HG03175 (cell line): ENCODE data around the gene ENPP5.

ENCODE experiments used
- ATAC-seq: cut with Tn5 transposase; IDR thresholded peaks from one replicate; pipeline ENCODE4 v1.9.1; 2021; ENCODE audit warnings: mild to moderate bottlenecking, moderate library complexity; ENCODE audit not compliant: unreplicated experiment

The ENPP5 gene

GRCh38 chr6:46170357-46171289 lies at the start of gene ENPP5:
Gene ENPP5 (minus strand): TSS chr6:46170980. CDS start chr6:46168262, 2,718 bp downstream.
- peak; percentile 86 for ATAC-seq

- no peak for ATAC-seq
Measured at GRCh38 chr6:46219661-46220060, 48.9 kb upstream of the ENPP5 start.

GRCh38 chr6:46218457-46218856 lies 47.7 kb upstream of the ENPP5 start:
- ATAC-seq, result no peak

- ATAC-seq, result peak; percentile 65
Measured at GRCh38 chr6:46217671-46218131, 46.9 kb upstream of the ENPP5 start.

- ATAC-seq, result no peak
Measured at GRCh38 chr6:46216879-46217278, 46.1 kb upstream of the ENPP5 start.

GRCh38 chr6:46215777-46216176 lies 45.0 kb upstream of the ENPP5 start:
- no peak for ATAC-seq

GRCh38 chr6:46215213-46215612 lies 44.4 kb upstream of the ENPP5 start:
- ATAC-seq, result no peak

GRCh38 chr6:46211917-46212316 lies 41.1 kb upstream of the ENPP5 start:
- ATAC-seq, result no peak

GRCh38 chr6:46210294-46210693 lies 39.5 kb upstream of the ENPP5 start:
- ATAC-seq, result no peak

- ATAC-seq, result no peak
Measured at GRCh38 chr6:46208303-46208702, 37.5 kb upstream of the ENPP5 start.

GRCh38 chr6:46207174-46207573 lies 36.4 kb upstream of the ENPP5 start:
- no peak for ATAC-seq

GRCh38 chr6:46204880-46205650 lies 34.3 kb upstream of the ENPP5 start:
- ATAC-seq, result no peak

GRCh38 chr6:46203391-46204177 lies 32.8 kb upstream of the ENPP5 start:
- no peak for ATAC-seq

GRCh38 chr6:46201702-46202101 lies 30.9 kb upstream of the ENPP5 start:
- ATAC-seq, result no peak

- ATAC-seq, result no peak
Measured at GRCh38 chr6:46199387-46199786, 28.6 kb upstream of the ENPP5 start.

- no peak for ATAC-seq
Measured at GRCh38 chr6:46191961-46192360, 21.2 kb upstream of the ENPP5 start.

- no peak for ATAC-seq
Measured at GRCh38 chr6:46190889-46191288, 20.1 kb upstream of the ENPP5 start.

- no peak for ATAC-seq
Measured at GRCh38 chr6:46189726-46190125, 18.9 kb upstream of the ENPP5 start.

- ATAC-seq, result no peak
Measured at GRCh38 chr6:46186583-46186982, 15.8 kb upstream of the ENPP5 start.

- ATAC-seq, result no peak
Measured at GRCh38 chr6:46184114-46184513, 13.3 kb upstream of the ENPP5 start.

- no peak for ATAC-seq
Measured at GRCh38 chr6:46175976-46176375, 5.2 kb upstream of the ENPP5 start.
